HFF-Myc (cell line): ENCODE measurements around the gene NRCAM.

ENCODE experiments used
- DNase-seq: peaks from one replicate; pipeline ENCODE4 v3.0.0-alpha.2; 2011; ENCODE audit warnings: low read depth; ENCODE audit errors: extremely low read depth
- H3K4me3 ChIP-seq: replicated peaks from 2 replicates; pipeline ENCODE4 v1.5.1; 2011; ENCODE audit warnings: low read depth, mild to moderate bottlenecking, control low read depth, low read length
- CTCF ChIP-seq: IDR thresholded peaks from 2 replicates; pipeline ENCODE4 v1.5.1; 2012; ENCODE audit warnings: mild to moderate bottlenecking, low read depth, low read length, control low read depth; ENCODE audit errors: missing control alignments

The NRCAM gene

GRCh38 chr7:108453320-108453719 is 2.9 kb downstream of the NRCAM start:
- no peak for TF ChIP-seq CTCF
- DNase-seq, result no peak
- no peak overlapping the region for H3K4me3 ChIP-seq

- no peak overlapping the region for H3K4me3 ChIP-seq
- TF ChIP-seq CTCF, result peak; percentile 51
- no peak for DNase-seq
These were observed 3.5 kb downstream of the NRCAM start for GRCh38 chr7:108452707-108453106.

GRCh38 chr7:108451296-108451848 is 4.9 kb downstream of the NRCAM start:
- no peak overlapping the region for H3K4me3 ChIP-seq
- DNase-seq, result no peak
- TF ChIP-seq CTCF, result no peak

- no peak for TF ChIP-seq CTCF
- H3K4me3 ChIP-seq, result no peak overlapping the region
- DNase-seq, result no peak
These were observed 6.1 kb downstream of the NRCAM start for GRCh38 chr7:108450160-108450559.

- H3K4me3 ChIP-seq, result no peak overlapping the region
- DNase-seq, result no peak
- no peak for TF ChIP-seq CTCF
These were observed 6.7 kb downstream of the NRCAM start for GRCh38 chr7:108449521-108449920.

- TF ChIP-seq CTCF, result no peak
- no peak overlapping the region for H3K4me3 ChIP-seq
- no peak for DNase-seq
These were observed 7.4 kb downstream of the NRCAM start for GRCh38 chr7:108448584-108449505.
